Astrocyte (in vitro differentiated cells and primary cell): ENCODE results near the gene TMEM9.

Source experiments
- EZH2 ChIP-seq: IDR thresholded peaks from 2 replicates; pipeline ENCODE4 v1.6.1; 2012; ENCODE audit warnings: mild to moderate bottlenecking, low read length, inconsistent platforms; ENCODE audit not compliant: insufficient read depth
- TF ChIP-seq, protein P1 (sequence below): IDR thresholded peaks from 2 replicates; pipeline ENCODE4 v1.5.1; 2011; ENCODE audit warnings: low read depth, mild to moderate bottlenecking, inconsistent platforms, low read length, moderate library complexity; ENCODE audit not compliant: insufficient read depth

DNA sequence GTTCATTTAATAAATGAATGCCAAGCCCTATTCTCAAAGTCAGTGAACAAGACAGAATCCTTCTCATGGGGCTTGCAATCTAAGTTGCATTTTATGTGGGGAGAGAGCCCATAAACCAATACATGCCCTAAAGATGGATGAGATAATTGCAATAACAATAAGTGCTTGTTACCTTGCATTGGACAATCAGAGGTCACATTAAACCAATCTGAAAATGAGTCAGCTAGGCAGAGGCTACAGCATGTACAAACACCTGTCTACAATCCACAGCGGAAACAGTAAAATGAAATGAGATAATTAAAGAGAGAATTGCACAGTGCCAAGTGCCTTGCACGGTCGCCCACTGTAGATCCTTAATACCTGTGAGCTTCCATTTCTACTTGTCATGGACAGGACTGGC lies 28.9 kb upstream of the TMEM9 start:
- no peak for TF ChIP-seq EZH2
- TF ChIP-seq, protein P1, sequence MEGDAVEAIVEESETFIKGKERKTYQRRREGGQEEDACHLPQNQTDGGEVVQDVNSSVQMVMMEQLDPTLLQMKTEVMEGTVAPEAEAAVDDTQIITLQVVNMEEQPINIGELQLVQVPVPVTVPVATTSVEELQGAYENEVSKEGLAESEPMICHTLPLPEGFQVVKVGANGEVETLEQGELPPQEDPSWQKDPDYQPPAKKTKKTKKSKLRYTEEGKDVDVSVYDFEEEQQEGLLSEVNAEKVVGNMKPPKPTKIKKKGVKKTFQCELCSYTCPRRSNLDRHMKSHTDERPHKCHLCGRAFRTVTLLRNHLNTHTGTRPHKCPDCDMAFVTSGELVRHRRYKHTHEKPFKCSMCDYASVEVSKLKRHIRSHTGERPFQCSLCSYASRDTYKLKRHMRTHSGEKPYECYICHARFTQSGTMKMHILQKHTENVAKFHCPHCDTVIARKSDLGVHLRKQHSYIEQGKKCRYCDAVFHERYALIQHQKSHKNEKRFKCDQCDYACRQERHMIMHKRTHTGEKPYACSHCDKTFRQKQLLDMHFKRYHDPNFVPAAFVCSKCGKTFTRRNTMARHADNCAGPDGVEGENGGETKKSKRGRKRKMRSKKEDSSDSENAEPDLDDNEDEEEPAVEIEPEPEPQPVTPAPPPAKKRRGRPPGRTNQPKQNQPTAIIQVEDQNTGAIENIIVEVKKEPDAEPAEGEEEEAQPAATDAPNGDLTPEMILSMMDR: no peak
